ENCODE data around the gene INTS4.
"Not testable (repeated sequence)": the region's sequence is repeated elsewhere in the genome, so short reads cannot be mapped to it uniquely, and the experiment has no call there.

INTS4 gene

DNA sequence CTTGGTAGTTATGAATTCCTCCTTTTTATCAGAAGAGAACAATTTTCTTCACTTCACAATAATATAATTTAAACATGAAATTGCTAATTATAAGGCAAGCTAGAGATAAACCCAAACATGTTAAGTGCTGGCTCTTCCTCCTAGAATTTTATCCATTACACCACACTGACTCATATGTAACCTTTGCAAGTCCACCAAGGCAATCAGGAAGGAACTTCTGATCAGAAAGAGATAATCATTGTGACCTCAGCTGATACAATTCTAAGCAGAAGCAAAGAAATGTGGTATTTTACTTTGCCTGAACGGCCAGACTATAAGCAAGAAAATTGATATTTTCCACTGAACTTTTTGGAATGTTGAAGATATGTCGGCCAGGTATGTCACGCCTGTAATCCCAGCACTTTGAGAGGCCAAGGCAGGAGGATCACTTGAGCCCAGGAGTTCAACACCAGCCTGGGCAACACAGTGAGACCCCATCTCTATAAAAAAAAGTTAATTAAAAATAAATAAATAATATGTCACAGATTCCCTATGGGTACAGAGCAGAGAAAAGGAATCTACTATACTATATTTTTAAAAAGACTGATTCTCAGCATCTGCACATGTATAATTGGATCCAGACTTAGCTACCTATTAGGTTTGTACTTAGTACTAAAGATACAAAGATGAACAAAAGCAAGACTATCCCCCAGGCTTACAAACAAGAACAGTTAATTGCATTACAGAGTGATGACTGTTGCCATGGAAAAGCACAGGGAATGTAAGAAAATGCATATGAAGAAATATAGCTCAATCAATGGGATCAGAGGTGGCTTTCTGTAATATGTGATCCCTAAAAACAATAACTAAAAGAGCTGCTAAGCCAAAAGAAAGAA is 63.9 kb downstream of the INTS4 start:
- not testable (repeated sequence) for H3K4me3 ChIP-seq (replicated peaks; ENCODE audit: low read depth, low read length); DNase-seq (ENCODE audit: extremely low read depth, low read depth)

DNA sequence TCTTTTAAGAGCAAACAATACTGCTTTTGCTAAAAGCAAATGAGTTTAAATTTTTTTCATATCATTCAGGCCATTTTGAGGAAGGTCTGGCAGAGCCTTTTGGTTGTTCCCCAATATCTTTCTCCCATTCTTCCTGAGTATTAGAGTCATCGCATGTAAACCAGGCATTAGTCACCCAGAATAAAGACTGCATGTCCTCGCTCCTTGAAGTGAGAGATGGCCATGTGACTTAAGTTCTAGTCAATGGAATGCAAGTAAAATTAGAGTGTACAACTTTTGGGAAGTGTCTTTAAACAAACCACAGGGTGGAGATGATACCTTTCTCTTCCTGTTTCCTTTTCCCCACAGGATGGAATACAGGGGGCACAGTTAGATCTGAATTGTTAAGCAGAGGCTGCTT is 76.8 kb downstream of the INTS4 start:
- not testable (repeated sequence) for H3K4me3 ChIP-seq (replicated peaks; ENCODE audit: low read depth, low read length); DNase-seq (ENCODE audit: extremely low read depth, low read depth)

DNA sequence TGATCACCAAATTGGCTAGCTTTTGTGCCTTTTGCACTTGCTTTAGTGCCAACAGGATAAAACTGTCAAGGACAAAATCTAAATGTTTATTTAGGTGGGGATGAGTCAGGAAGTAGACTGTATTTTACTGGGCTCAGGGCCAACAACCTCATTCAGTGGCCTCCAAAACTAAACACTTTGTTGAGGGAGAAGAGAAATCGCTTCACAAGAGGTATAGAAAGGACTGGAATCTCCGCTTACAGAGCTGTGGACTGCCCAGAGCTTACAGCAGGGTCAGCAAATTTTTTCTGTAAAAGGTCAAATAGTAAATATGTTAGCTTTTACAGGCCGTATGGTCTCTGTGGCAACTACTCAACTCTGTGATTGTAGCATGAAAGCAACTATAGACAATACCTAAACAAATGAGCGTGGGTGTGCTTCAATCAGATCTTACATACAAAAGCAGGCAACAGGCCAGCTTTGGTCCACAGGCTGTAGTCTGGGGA is 80.1 kb downstream of the INTS4 start:
- not testable (repeated sequence) for H3K4me3 ChIP-seq (replicated peaks; ENCODE audit: low read depth, low read length)
- DNase-seq (ENCODE audit: extremely low read depth, low read depth): peak; percentile 80

DNA sequence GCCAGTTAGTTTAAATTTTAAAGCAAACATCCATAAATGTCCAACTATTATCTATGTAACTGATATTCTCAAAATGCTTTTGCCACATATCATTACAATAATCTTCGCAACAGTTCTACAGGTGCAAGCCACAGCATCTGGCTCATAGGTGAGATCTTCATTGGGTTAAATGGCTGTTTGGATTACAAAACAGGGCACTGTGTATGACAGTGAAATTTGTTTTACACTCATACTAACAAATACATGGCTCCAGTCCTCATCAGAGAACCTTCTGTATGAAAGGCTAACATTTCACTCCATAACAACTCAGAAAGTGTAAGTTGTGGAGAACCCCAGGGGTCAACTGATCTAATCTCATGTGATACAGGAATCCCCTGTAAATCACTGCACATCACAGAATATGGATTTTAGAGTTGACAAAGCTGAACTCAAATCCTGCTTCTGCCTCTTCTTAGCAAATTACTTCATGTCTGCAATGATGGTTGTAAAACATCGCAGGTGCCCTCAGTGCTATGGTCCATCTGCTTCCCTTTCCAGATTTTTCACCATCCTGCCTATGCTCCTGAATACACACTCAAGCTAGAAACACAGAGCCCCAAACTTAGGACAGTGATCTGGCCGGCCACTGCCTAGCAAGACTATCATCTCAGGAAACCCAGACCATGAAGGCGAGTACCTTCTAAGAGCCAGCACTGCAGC is 80.7 kb downstream of the INTS4 start:
- not testable (repeated sequence) for H3K4me3 ChIP-seq (replicated peaks; ENCODE audit: low read depth, low read length); DNase-seq (ENCODE audit: extremely low read depth, low read depth)

DNA sequence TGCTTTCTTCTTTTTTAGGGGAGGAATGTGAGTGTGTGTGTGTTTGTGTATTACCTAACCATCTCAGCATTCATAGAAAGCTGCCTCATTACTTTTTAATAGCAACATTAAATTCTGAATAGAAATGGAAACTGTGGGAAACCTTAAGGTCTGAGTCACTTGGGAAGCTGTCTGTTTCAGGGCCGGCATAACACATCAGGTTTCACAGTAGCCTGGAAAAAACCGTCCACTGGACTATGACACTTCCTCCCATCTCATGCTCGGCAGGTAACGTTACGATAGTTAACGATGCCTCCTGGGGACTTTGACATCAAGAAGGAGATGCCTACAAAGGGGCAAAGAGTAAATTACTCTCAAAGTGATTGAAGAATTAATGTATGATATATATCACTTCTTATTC is 83.6 kb downstream of the INTS4 start:
- not testable (repeated sequence) for H3K4me3 ChIP-seq (replicated peaks; ENCODE audit: low read depth, low read length); DNase-seq (ENCODE audit: extremely low read depth, low read depth)

DNA sequence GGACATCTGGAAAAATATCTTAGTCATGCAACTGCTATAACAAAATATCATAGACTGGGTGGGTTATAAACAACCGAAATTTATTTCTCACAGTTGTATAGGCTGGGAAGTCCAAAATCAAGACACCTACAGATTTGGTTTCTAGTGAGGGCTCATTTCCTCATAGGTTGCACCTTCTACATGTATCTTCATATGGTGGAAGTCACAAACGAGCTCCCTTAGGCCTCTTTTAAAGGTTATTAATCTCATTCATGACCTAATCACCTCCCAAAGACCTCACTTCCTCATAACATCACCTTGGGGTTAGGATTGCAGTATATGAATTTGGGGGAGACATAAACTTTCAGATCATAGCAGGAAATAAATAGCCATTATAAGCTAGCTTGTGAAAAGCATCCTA is 85.2 kb downstream of the INTS4 start:
- no peak for DNase-seq (ENCODE audit: extremely low read depth, low read depth)
- no peak overlapping the region for H3K4me3 ChIP-seq (replicated peaks; ENCODE audit: low read depth, low read length)
- TF ChIP-seq, protein P1, sequence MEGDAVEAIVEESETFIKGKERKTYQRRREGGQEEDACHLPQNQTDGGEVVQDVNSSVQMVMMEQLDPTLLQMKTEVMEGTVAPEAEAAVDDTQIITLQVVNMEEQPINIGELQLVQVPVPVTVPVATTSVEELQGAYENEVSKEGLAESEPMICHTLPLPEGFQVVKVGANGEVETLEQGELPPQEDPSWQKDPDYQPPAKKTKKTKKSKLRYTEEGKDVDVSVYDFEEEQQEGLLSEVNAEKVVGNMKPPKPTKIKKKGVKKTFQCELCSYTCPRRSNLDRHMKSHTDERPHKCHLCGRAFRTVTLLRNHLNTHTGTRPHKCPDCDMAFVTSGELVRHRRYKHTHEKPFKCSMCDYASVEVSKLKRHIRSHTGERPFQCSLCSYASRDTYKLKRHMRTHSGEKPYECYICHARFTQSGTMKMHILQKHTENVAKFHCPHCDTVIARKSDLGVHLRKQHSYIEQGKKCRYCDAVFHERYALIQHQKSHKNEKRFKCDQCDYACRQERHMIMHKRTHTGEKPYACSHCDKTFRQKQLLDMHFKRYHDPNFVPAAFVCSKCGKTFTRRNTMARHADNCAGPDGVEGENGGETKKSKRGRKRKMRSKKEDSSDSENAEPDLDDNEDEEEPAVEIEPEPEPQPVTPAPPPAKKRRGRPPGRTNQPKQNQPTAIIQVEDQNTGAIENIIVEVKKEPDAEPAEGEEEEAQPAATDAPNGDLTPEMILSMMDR (IDR thresholded peaks at IDR 0.05; ENCODE audit: low read depth, low read length, missing control alignments): no peak

DNA sequence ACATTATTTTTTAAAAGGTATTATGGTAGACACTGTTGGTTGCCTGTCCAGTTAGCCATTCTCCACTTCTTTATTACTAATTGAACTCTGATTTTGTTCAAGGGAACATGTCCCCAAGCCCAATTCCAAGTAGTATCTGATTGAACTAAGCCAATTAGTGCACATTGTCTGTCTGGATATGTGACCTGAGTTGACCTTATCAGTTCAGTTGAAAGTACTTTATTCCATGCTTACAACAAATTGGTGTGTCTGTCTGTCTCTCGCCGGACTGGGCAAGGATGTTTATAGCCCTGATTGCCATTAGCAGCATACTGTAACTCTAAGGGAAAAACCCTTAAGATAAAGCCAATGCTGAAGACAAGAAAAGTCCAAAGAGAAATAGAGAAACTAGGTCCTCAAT is 85.6 kb downstream of the INTS4 start:
- DNase-seq (ENCODE audit: extremely low read depth, low read depth): no peak
- TF ChIP-seq, protein P1 (IDR thresholded peaks at IDR 0.05; ENCODE audit: low read depth, low read length, missing control alignments): no peak
- no peak overlapping the region for H3K4me3 ChIP-seq (replicated peaks; ENCODE audit: low read depth, low read length)

DNA sequence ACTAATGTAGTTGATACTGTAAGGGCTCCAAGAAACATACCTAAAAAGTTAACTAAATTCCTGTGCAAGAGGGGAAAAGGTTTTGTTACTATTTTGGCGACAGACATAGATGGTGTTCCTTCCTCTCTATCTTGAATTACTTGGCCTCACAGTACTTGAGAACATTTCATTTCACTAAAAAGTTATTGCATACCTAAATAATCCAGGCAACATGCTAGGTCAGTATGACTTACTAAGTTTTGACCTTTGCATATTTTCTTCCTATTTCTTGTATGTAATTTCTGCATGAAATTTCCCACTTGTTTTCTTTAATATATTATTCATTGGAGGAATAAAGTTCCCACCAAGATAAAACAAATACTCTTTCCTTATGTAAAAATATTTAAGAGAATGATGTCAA is 99.5 kb downstream of the INTS4 start:
- not testable (repeated sequence) for DNase-seq (ENCODE audit: extremely low read depth, low read depth); H3K4me3 ChIP-seq (replicated peaks; ENCODE audit: low read depth, low read length)

DNA sequence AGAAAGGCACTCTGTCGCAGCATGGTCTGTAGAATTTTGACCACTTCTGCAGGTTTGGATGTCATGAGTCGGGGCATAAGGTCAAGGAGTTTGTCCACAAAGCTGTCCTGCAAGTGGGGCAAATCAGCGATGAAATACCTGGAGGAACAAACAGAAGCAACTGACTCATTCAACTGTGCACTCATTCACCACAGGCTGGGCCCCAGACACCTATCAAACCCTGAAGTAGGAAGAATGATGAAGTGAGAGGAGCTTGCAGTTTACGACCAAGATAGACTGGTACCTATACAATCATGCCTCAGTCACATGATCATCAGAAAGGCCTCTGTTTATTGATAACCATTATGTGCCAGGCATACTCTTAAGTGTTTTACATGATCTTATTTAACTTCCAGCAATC is 102.8 kb downstream of the INTS4 start:
- H3K4me3 ChIP-seq (replicated peaks; ENCODE audit: low read depth, low read length); DNase-seq (ENCODE audit: extremely low read depth, low read depth): not testable (repeated sequence)

DNA sequence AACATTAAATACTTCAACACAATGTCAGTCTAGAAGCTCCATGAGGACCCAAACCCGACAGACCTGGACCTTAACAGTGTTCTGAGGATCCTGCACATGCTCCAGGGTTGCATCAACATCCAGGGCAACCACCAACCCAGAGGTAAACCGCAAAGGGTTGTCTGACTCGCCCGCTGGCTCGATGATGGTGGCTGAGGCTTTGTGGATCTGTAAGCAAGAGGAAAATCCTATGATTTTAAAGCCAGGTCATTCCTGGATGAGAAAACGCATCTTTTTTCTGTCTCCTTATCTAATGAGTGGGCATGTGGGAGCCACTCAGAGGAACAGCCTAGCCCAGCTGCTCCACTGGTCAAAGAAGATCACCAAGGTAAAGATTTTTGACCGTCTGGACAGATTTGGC is 103.2 kb downstream of the INTS4 start:
- not testable (repeated sequence) for H3K4me3 ChIP-seq (replicated peaks; ENCODE audit: low read depth, low read length); DNase-seq (ENCODE audit: extremely low read depth, low read depth)

DNA sequence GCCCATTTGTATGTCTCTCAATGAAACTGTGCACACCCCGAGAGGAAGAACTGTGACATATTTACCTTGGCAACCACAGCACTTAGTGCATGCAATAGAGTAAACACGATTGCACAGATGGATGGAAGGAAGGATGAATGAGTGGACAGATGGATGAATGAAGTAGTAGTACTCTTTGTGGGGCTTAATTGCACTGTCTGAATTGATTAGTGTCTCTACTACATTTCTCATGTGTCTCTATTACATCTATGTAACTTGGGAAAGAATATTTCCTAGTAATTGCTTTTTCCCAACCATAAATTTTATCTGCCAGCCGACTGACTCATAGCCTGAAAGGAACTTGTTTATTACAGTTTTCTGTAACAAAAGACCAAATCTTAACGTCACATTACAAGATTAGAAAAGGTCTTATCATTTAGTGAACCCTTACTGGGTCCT is 103.8 kb downstream of the INTS4 start:
- DNase-seq (ENCODE audit: extremely low read depth, low read depth): not testable (repeated sequence)

DNA sequence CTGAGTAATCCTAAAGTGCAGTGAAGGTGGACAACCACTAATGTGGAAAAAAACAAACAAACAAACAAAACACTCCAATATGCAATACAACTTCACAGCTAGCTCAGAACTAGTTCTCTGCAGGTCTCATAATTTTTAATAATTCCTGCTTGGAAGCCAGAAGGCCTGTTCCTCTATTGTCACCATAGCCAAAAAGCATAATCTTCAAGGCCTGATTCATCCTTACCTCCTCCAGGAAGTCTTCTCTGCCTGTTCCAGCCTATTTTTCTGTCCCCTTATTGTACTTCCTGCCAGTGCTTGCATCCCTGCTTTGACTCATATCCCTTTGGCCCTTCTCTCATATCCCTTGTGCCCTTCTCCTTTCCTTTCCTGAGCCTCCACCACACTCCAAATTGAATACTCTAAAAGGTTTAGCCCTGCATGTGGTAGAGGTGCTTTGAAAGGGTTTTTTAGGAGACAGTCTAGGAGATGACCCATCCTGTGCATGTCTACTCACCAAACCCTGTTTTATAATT is 104.3 kb downstream of the INTS4 start:
- H3K4me3 ChIP-seq (replicated peaks; ENCODE audit: low read depth, low read length); DNase-seq (ENCODE audit: extremely low read depth, low read depth): not testable (repeated sequence)

More for the DNA sequence above, 103.8 kb downstream of the INTS4 start:
- H3K4me3 ChIP-seq (replicated peaks; ENCODE audit: low read depth, low read length): not testable (repeated sequence)

DNA sequence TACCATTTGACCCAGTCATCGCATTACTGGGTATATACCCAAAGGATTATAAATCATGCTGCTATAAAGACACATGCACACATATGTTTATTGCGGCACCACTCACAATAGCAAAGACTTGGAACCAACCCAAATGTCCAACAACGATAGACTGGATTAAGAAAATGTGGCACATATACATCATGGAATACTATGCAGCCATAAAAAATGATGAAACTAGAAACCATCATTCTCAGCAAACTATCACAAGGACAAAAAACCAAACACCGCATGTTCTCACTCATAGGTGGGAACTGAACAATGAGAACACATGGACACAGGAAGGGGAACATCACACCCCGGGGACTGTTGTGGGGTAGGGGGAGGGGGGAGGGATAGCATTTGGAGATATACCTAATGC is 105.4 kb downstream of the INTS4 start:
- DNase-seq (ENCODE audit: extremely low read depth, low read depth); H3K4me3 ChIP-seq (replicated peaks; ENCODE audit: low read depth, low read length): not testable (repeated sequence)
